ENCODE results near the gene TBC1D22A.

The TBC1D22A gene

GRCh38 chr22:47190957-47191670 is 428.7 kb downstream of the TBC1D22A start:
- no peak overlapping the region for H3K27ac ChIP-seq (ENCODE audit: low read length)
- H3K36me3 ChIP-seq (ENCODE audit: insufficient read depth, low read depth, low read length) = no peaks in the 10 kb centered on the region
- H3K27me3 ChIP-seq (ENCODE audit: insufficient read depth, low read length) = no peaks in the 10 kb centered on the region
- H3K9me3 ChIP-seq (ENCODE audit: insufficient read depth, low read depth, low read length) = peaks cover 3% of the 10 kb centered on the region; the same call in 1 of the 2 replicates
- H3K4me3 ChIP-seq (ENCODE audit: low read length) = no peak overlapping the region
- no peaks in the 10 kb centered on the region for H3K4me1 ChIP-seq (ENCODE audit: insufficient read depth, low read length)
- no peak overlapping the region for H3K9ac ChIP-seq (ENCODE audit: low read depth, low read length)

- Histone ChIP-seq H3K27me3 (ENCODE audit: insufficient read depth, low read length) (no peaks in the 10 kb centered on the region), H3K9me3 (ENCODE audit: insufficient read depth, low read depth, low read length) (no peaks in the 10 kb centered on the region), H3K9ac (ENCODE audit: low read depth, low read length) (no peak overlapping the region), H3K27ac (ENCODE audit: low read length) (no peak overlapping the region), H3K4me1 (ENCODE audit: insufficient read depth, low read length) (no peaks in the 10 kb centered on the region), H3K4me3 (ENCODE audit: low read length) (no peak overlapping the region), H3K36me3 (ENCODE audit: insufficient read depth, low read depth, low read length) (no peaks in the 10 kb centered on the region)
Measured at GRCh38 chr22:47191671-47192650, 429.5 kb downstream of the TBC1D22A start.

- Histone ChIP-seq H3K9ac (ENCODE audit: low read depth, low read length) (no peak overlapping the region), H3K9me3 (ENCODE audit: insufficient read depth, low read depth, low read length) (no peaks in the 10 kb centered on the region), H3K4me3 (ENCODE audit: low read length) (no peak overlapping the region), H3K27ac (ENCODE audit: low read length) (no peak overlapping the region), H3K4me1 (ENCODE audit: insufficient read depth, low read length) (no peaks in the 10 kb centered on the region), H3K36me3 (ENCODE audit: insufficient read depth, low read depth, low read length) (no peaks in the 10 kb centered on the region), H3K27me3 (ENCODE audit: insufficient read depth, low read length) (no peaks in the 10 kb centered on the region)
Measured at GRCh38 chr22:47192651-47193437, 430.4 kb downstream of the TBC1D22A start.

GRCh38 chr22:47193606-47194329 is 431.3 kb downstream of the TBC1D22A start:
- Histone ChIP-seq H3K36me3 (ENCODE audit: insufficient read depth, low read depth, low read length) (no peaks in the 10 kb centered on the region), H3K9me3 (ENCODE audit: insufficient read depth, low read depth, low read length) (no peaks in the 10 kb centered on the region)

GRCh38 chr22:47194476-47195155 is 432.2 kb downstream of the TBC1D22A start:
- no peak overlapping the region for H3K4me3 ChIP-seq (ENCODE audit: low read length)
- no peaks in the 10 kb centered on the region for H3K27me3 ChIP-seq (ENCODE audit: insufficient read depth, low read length)
- no peaks in the 10 kb centered on the region for H3K36me3 ChIP-seq (ENCODE audit: insufficient read depth, low read depth, low read length)
- H3K4me1 ChIP-seq (ENCODE audit: insufficient read depth, low read length) = no peaks in the 10 kb centered on the region
- no peak overlapping the region for H3K9ac ChIP-seq (ENCODE audit: low read depth, low read length)
- no peaks in the 10 kb centered on the region for H3K9me3 ChIP-seq (ENCODE audit: insufficient read depth, low read depth, low read length)
- H3K27ac ChIP-seq (ENCODE audit: low read length) = no peak overlapping the region

More at GRCh38 chr22:47193606-47194329, 431.3 kb downstream of the TBC1D22A start:
- Histone ChIP-seq H3K4me1 (ENCODE audit: insufficient read depth, low read length) (no peaks in the 10 kb centered on the region), H3K27ac (ENCODE audit: low read length) (no peak overlapping the region), H3K4me3 (ENCODE audit: low read length) (no peak overlapping the region), H3K9ac (ENCODE audit: low read depth, low read length) (no peak overlapping the region), H3K27me3 (ENCODE audit: insufficient read depth, low read length) (no peaks in the 10 kb centered on the region)

- no peak overlapping the region for H3K27ac ChIP-seq (ENCODE audit: low read length)
Measured at GRCh38 chr22:47195156-47195483, 432.7 kb downstream of the TBC1D22A start.

GRCh38 chr22:47195484-47196165 is 433.2 kb downstream of the TBC1D22A start:
- no peaks in the 10 kb centered on the region for H3K9me3 ChIP-seq (ENCODE audit: insufficient read depth, low read depth, low read length)
- H3K9ac ChIP-seq (ENCODE audit: low read depth, low read length) = no peak overlapping the region
- H3K27me3 ChIP-seq (ENCODE audit: insufficient read depth, low read length) = no peaks in the 10 kb centered on the region
- no peaks in the 10 kb centered on the region for H3K36me3 ChIP-seq (ENCODE audit: insufficient read depth, low read depth, low read length)
- H3K4me3 ChIP-seq (ENCODE audit: low read length) = no peak overlapping the region
- no peaks in the 10 kb centered on the region for H3K4me1 ChIP-seq (ENCODE audit: insufficient read depth, low read length)
- no peak overlapping the region for H3K27ac ChIP-seq (ENCODE audit: low read length)

More at GRCh38 chr22:47195156-47195483, 432.7 kb downstream of the TBC1D22A start:
- Histone ChIP-seq H3K36me3 (ENCODE audit: insufficient read depth, low read depth, low read length) (no peaks in the 10 kb centered on the region), H3K9me3 (ENCODE audit: insufficient read depth, low read depth, low read length) (no peaks in the 10 kb centered on the region), H3K4me1 (ENCODE audit: insufficient read depth, low read length) (no peaks in the 10 kb centered on the region), H3K4me3 (ENCODE audit: low read length) (no peak overlapping the region), H3K27me3 (ENCODE audit: insufficient read depth, low read length) (no peaks in the 10 kb centered on the region), H3K9ac (ENCODE audit: low read depth, low read length) (no peak overlapping the region)

GRCh38 chr22:47196166-47196849 is 433.9 kb downstream of the TBC1D22A start:
- no peaks in the 10 kb centered on the region for H3K27me3 ChIP-seq (ENCODE audit: insufficient read depth, low read length)
- no peaks in the 10 kb centered on the region for H3K9me3 ChIP-seq (ENCODE audit: insufficient read depth, low read depth, low read length)
- H3K36me3 ChIP-seq (ENCODE audit: insufficient read depth, low read depth, low read length) = no peaks in the 10 kb centered on the region
- H3K27ac ChIP-seq (ENCODE audit: low read length) = no peak overlapping the region
- H3K9ac ChIP-seq (ENCODE audit: low read depth, low read length) = no peak overlapping the region
- no peaks in the 10 kb centered on the region for H3K4me1 ChIP-seq (ENCODE audit: insufficient read depth, low read length)
- no peak overlapping the region for H3K4me3 ChIP-seq (ENCODE audit: low read length)

GRCh38 chr22:47196881-47197772 is 434.7 kb downstream of the TBC1D22A start:
- Histone ChIP-seq H3K9me3 (ENCODE audit: insufficient read depth, low read depth, low read length) (no peaks in the 10 kb centered on the region), H3K4me3 (ENCODE audit: low read length) (no peak overlapping the region), H3K27ac (ENCODE audit: low read length) (no peak overlapping the region), H3K4me1 (ENCODE audit: insufficient read depth, low read length) (no peaks in the 10 kb centered on the region), H3K27me3 (ENCODE audit: insufficient read depth, low read length) (no peaks in the 10 kb centered on the region), H3K36me3 (ENCODE audit: insufficient read depth, low read depth, low read length) (no peaks in the 10 kb centered on the region), H3K9ac (ENCODE audit: low read depth, low read length) (no peak overlapping the region)
